ENCODE results near the gene PDCD2. TPM values are rescaled to one million over a fixed set of nuclear protein-coding genes. Genes with fewer than 3 reads are reported as not detected.

PDCD2 gene
- total and polyA plus RNA-seq, 9 of the 15 experiments (the other 6 are each of a cell fraction or from before 2014, with no cell fraction given) = 67.3 to 430 (median 318) TPM

- TF ChIP-seq NRF1 (conservative IDR thresholded peaks at IDR 0.05 in 1 of 2, IDR thresholded peaks at IDR 0.05 in 1 of 2) = no peak
- TF ChIP-seq ZC3H11A (IDR thresholded peaks at IDR 0.05; ENCODE audit: low read depth, low read length) = no peak
- TF ChIP-seq MCM7 (IDR thresholded peaks at IDR 0.05) = no peak
- TF ChIP-seq DNMT1 (IDR thresholded peaks at IDR 0.05) = no peak
- no peak for TF ChIP-seq SRSF9 (IDR thresholded peaks at IDR 0.05; ENCODE audit: borderline replicate concordance, low read depth, low read length)
- TF ChIP-seq RFX5 (IDR thresholded peaks at IDR 0.05; ENCODE audit: low read depth, low read length) = no peak
- TF ChIP-seq HNRNPK (IDR thresholded peaks at IDR 0.05; ENCODE audit: low read depth, low read length, poor library complexity, severe bottlenecking) = no peak
- no peak for TF ChIP-seq KHSRP (IDR thresholded peaks at IDR 0.05)
- TF ChIP-seq SMAD1 (IDR thresholded peaks at IDR 0.05; ENCODE audit: low read depth, low read length, partially characterized antibody) = no peak
- TF ChIP-seq THAP12 (CRISPR knock-in tag; IDR thresholded peaks at IDR 0.05) = no peak
- no peak for TF ChIP-seq ZKSCAN8 (CRISPR knock-in tag; IDR thresholded peaks at IDR 0.05)
- no peak for TF ChIP-seq ZFP36 (IDR thresholded peaks at IDR 0.05; ENCODE audit: low read depth, low read length, partially characterized antibody)
- no peak for TF ChIP-seq ZNF696 (CRISPR knock-in tag; conservative IDR thresholded peaks at IDR 0.05)
- 0 out of 4 replicates have a peak, but pooled peaks of 1 of the 2 experiments have one; percentile 40 for TF ChIP-seq FOXA3 (CRISPR knock-in tag; conservative IDR thresholded peaks at IDR 0.05 in 1 of 2, IDR thresholded peaks at IDR 0.05 in 1 of 2)
- no peak for TF ChIP-seq ZNF766 (CRISPR knock-in tag; conservative IDR thresholded peaks at IDR 0.05)
- 0 out of 2 replicates have a peak, but pooled peaks have one; percentile 41 for TF ChIP-seq MXI1 (IDR thresholded peaks at IDR 0.05; ENCODE audit: low read depth, low read length)
- peak; percentile 19; the same call in 1 of the 2 replicates for TF ChIP-seq HLTF (IDR thresholded peaks at IDR 0.05)
- TF ChIP-seq, protein P1, sequence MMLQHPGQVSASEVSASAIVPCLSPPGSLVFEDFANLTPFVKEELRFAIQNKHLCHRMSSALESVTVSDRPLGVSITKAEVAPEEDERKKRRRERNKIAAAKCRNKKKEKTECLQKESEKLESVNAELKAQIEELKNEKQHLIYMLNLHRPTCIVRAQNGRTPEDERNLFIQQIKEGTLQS (IDR thresholded peaks at IDR 0.05) = no peak
- TF ChIP-seq, protein P1 (CRISPR knock-in tag; conservative IDR thresholded peaks at IDR 0.05) = no peak
- no peak for TF ChIP-seq IRF2 (CRISPR knock-in tag; IDR thresholded peaks at IDR 0.05)
- TF ChIP-seq IRF9 (tag; IDR thresholded peaks at IDR 0.05) = no peak
- no peak for TF ChIP-seq HIVEP1 (CRISPR knock-in tag; IDR thresholded peaks at IDR 0.05)
- TF ChIP-seq SNIP1 (IDR thresholded peaks at IDR 0.05; ENCODE audit: low read depth) = no peak
- peak; percentile 14 for TF ChIP-seq BRD9 (IDR thresholded peaks at IDR 0.05; ENCODE audit: low read depth, partially characterized antibody)
- TF ChIP-seq ZNF699 (CRISPR knock-in tag; IDR thresholded peaks at IDR 0.05; ENCODE audit: insufficient replicate concordance) = no peak
- peak; percentile 98 for TF ChIP-seq HDAC2 (IDR thresholded peaks at IDR 0.05)
- TF ChIP-seq CREB3 (tag; conservative IDR thresholded peaks at IDR 0.05; ENCODE audit: low read depth) = no peak
Measured at GRCh38 chr6:170553534-170554012, 30.9 kb downstream of the PDCD2 start (continued).

Data from K562 (cell line).